ENCODE data around the gene FXYD6.

DNA sequence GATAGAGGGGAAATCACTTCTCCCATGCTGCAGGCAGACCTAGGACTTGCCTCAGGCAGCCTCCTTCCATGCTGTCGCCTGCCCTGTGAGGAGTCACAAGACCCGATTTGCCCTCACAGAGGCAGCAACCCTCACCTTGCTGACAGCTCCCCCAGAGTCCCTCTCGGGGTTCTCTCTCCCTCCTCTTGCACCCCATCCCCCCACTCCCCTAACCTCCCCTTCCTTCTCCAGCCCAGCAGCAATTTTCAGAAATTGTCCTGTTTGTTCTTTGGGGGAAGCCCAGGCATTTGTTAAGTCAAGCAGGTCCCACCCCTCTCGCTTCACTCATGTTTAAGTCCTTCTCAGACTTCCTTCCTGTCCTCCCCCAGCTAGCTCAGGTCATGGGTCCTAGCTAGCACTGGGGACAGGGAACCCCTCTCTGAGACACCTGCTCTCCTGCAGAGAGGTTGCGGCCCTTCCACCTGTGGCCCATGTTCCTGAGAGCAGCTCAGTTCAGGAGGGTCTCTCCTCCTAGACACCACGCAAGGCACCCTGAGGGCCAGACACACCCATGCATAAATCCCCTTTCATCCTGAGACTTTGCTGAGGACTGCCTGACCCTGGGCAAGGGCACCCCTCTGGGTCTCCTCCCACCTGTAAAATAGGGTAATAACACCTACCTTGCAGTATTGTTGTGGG is 45.6 kb downstream of the FXYD6 start:
- TF ChIP-seq, protein P1, sequence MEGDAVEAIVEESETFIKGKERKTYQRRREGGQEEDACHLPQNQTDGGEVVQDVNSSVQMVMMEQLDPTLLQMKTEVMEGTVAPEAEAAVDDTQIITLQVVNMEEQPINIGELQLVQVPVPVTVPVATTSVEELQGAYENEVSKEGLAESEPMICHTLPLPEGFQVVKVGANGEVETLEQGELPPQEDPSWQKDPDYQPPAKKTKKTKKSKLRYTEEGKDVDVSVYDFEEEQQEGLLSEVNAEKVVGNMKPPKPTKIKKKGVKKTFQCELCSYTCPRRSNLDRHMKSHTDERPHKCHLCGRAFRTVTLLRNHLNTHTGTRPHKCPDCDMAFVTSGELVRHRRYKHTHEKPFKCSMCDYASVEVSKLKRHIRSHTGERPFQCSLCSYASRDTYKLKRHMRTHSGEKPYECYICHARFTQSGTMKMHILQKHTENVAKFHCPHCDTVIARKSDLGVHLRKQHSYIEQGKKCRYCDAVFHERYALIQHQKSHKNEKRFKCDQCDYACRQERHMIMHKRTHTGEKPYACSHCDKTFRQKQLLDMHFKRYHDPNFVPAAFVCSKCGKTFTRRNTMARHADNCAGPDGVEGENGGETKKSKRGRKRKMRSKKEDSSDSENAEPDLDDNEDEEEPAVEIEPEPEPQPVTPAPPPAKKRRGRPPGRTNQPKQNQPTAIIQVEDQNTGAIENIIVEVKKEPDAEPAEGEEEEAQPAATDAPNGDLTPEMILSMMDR (conservative IDR thresholded peaks at IDR 0.05; ENCODE audit: low read depth, low read length), result no peak
- TF ChIP-seq EZH2 (IDR thresholded peaks at IDR 0.05; ENCODE audit: borderline replicate concordance, low read depth, low read length, poor library complexity, severe bottlenecking), result no peak

Data from A673 (cell line).